AG09319 (cell line): ENCODE data around the gene TBC1D3B.

ENCODE experiments used
- DNase-seq: peaks from one replicate; pipeline ENCODE4 v3.0.0-alpha.2; 2010; ENCODE audit warnings: low read depth; ENCODE audit errors: extremely low read depth
- CTCF ChIP-seq: IDR thresholded peaks from 2 replicates; pipeline ENCODE4 v1.5.1; 2011; ENCODE audit warnings: low read depth, mild to moderate bottlenecking, inconsistent platforms, low read length, moderate library complexity

Gene TBC1D3B

GRCh38 chr17:36132421-36132831 is 44.0 kb downstream of the TBC1D3B start:
- TF ChIP-seq CTCF, result no peak
- DNase-seq, result no peak

GRCh38 chr17:36131931-36132330 is 44.5 kb downstream of the TBC1D3B start:
- TF ChIP-seq CTCF, result no peak
- DNase-seq, result no peak

- TF ChIP-seq CTCF, result no peak
- DNase-seq, result no peak
These were observed 45.0 kb downstream of the TBC1D3B start for GRCh38 chr17:36131421-36131820.

- no peak for TF ChIP-seq CTCF
- DNase-seq, result no peak
These were observed 46.1 kb downstream of the TBC1D3B start for GRCh38 chr17:36130346-36130745.

- no peak for TF ChIP-seq CTCF
- no peak for DNase-seq
These were observed 46.8 kb downstream of the TBC1D3B start for GRCh38 chr17:36129616-36130015.

- no peak for TF ChIP-seq CTCF
- DNase-seq, result no peak
These were observed 47.9 kb downstream of the TBC1D3B start for GRCh38 chr17:36128411-36128978.

GRCh38 chr17:36127911-36128310 is 48.5 kb downstream of the TBC1D3B start:
- no peak for DNase-seq
- TF ChIP-seq CTCF, result no peak
